IMR-90 (cell line): ENCODE results near the gene PDCD11. TPM values are rescaled to one million over a fixed set of nuclear protein-coding genes. Genes with fewer than 3 reads are reported as not detected.

Experiments used
- ATAC-seq: fragments of 200-7000 bp; cut with Tn5 transposase; 2 replicates; pipeline ENCODE4 v1.9.1; 2020; ENCODE audit warnings: low read depth, mild to moderate bottlenecking, moderate library complexity
- BruUV-seq: library from RNA; stranded (reverse); fragments of 400-500 nt; replicated peaks from 2 replicates; lab custom pipeline; 2021; lab: Mats Ljungman, UMichigan
- CTCF ChIA-PET: fragments of 300-600 bp; formaldehyde crosslinking; extraction: SDS; loops from one replicate; lab custom pipeline; 2021; ENCODE audit warnings: antibody characterized with exemption; lab: Yijun Ruan, JAX
- POLR2A ChIA-PET: fragments of 300-600 bp; sonication (Branson Sonifier 250); formaldehyde crosslinking; loops from one replicate; lab custom pipeline; 2022; ENCODE audit warnings: antibody characterized with exemption; ENCODE audit not compliant: unreplicated experiment; lab: Charles Lee
- DNase-seq: peaks from one replicate; pipeline ENCODE4 v3.0.0; 2013
- H2AFZ ChIP-seq: replicated peaks from 2 replicates; pipeline ENCODE3; 2013; ENCODE audit warnings: low read length, mild to moderate bottlenecking; ENCODE audit not compliant: poor library complexity
- H2AK5ac ChIP-seq: 2 replicates; pipeline ENCODE4 v1.6.1; 2013; ENCODE audit warnings: low read depth, low read length, inconsistent platforms
- H2AK9ac ChIP-seq: replicated peaks from 2 replicates; pipeline ENCODE3; 2013; ENCODE audit warnings: mild to moderate bottlenecking, low read depth, low read length, moderate library complexity; ENCODE audit not compliant: poor library complexity
- H2BK120ac ChIP-seq: 2 replicates; pipeline ENCODE4 v1.6.1; 2013; ENCODE audit warnings: low read depth, low read length, inconsistent platforms
- H2BK15ac ChIP-seq: 3 replicates; pipeline ENCODE4 v1.6.1; 2013; ENCODE audit warnings: low read depth, low read length, inconsistent platforms
- H2BK20ac ChIP-seq: 2 replicates; pipeline ENCODE4 v1.6.1; 2013; ENCODE audit warnings: low read depth, mild to moderate bottlenecking, inconsistent platforms, low read length, moderate library complexity
- H2BK5ac ChIP-seq: 2 replicates; pipeline ENCODE4 v1.6.1; 2013; ENCODE audit warnings: mild to moderate bottlenecking, low read depth, low read length, inconsistent platforms; ENCODE audit not compliant: poor library complexity, severe bottlenecking
- H3K14ac ChIP-seq: replicated peaks from 2 replicates; pipeline ENCODE4 v1.6.1; 2013; ENCODE audit warnings: low read depth, low read length, inconsistent platforms
- H3K18ac ChIP-seq: 2 replicates; pipeline ENCODE4 v1.6.1; 2013; ENCODE audit warnings: low read depth, low read length, control low read depth
- H3K23ac ChIP-seq: 2 replicates; pipeline ENCODE4 v1.6.1; 2013; ENCODE audit warnings: low read depth, low read length, inconsistent platforms
- H3K27ac ChIP-seq: 2 replicates; pipeline ENCODE4 v1.5.1; 2013; ENCODE audit warnings: mild to moderate bottlenecking, control low read depth, low read length; ENCODE audit not compliant: insufficient read depth
- H3K27me3 ChIP-seq: 2 replicates; pipeline ENCODE4 v1.6.1; 2013; ENCODE audit warnings: low read length; ENCODE audit not compliant: control insufficient read depth, insufficient read depth
- H3K36me3 ChIP-seq: 2 replicates; pipeline ENCODE4 v1.6.1; 2013; ENCODE audit warnings: low read length, mixed read lengths; ENCODE audit not compliant: control insufficient read depth, insufficient read depth
- H3K4ac ChIP-seq: 2 replicates; pipeline ENCODE4 v1.6.1; 2013; ENCODE audit warnings: low read depth, low read length, inconsistent platforms
- H3K4me1 ChIP-seq: 2 replicates; pipeline ENCODE4 v1.6.1; 2013; ENCODE audit warnings: low read length, mixed read lengths; ENCODE audit not compliant: control insufficient read depth, insufficient read depth
- H3K4me2 ChIP-seq: 2 replicates; pipeline ENCODE4 v1.6.1; 2013; ENCODE audit warnings: low read depth, mild to moderate bottlenecking, control low read depth, low read length, moderate library complexity
- H3K4me3 ChIP-seq: 2 replicates; pipeline ENCODE4 v1.5.1; 2013; ENCODE audit warnings: low read depth, mild to moderate bottlenecking, control low read depth, low read length, moderate library complexity; ENCODE audit not compliant: insufficient read depth
- H3K56ac ChIP-seq: 2 replicates; pipeline ENCODE4 v1.6.1; 2013; ENCODE audit warnings: low read length, inconsistent platforms; ENCODE audit not compliant: insufficient read depth; ENCODE audit errors: extremely low read depth
- H3K79me1 ChIP-seq, 2 experiments: 2 replicates each; pipeline ENCODE4 v1.6.1; 2013; ENCODE audit warnings: low read length in 2 of 2, inconsistent platforms in 1 of 2, low read depth in 1 of 2
- H3K9ac ChIP-seq: 2 replicates; pipeline ENCODE4 v1.6.1; 2013; ENCODE audit warnings: low read depth, low read length, control low read depth
- H3K9me1 ChIP-seq: 2 replicates; pipeline ENCODE4 v1.6.1; 2013; ENCODE audit warnings: low read length, inconsistent platforms; ENCODE audit not compliant: insufficient read depth
- H3K9me3 ChIP-seq: 2 replicates; pipeline ENCODE4 v1.6.1; 2013; ENCODE audit warnings: low read length; ENCODE audit not compliant: control insufficient read depth, insufficient read depth
- H4K20me1 ChIP-seq: 2 replicates; pipeline ENCODE4 v1.6.1; 2013; ENCODE audit warnings: low read length, inconsistent platforms; ENCODE audit not compliant: insufficient read depth
- H4K5ac ChIP-seq: 2 replicates; pipeline ENCODE4 v1.6.1; 2013; ENCODE audit warnings: mild to moderate bottlenecking, low read depth, low read length, control low read depth
- H4K8ac ChIP-seq, 2 experiments: 2 replicates each; pipeline ENCODE4 v1.6.1; 2013; ENCODE audit warnings: low read depth in 2 of 2, low read length in 2 of 2, control low read depth in 1 of 2, inconsistent platforms in 1 of 2
- H4K91ac ChIP-seq: 2 replicates; pipeline ENCODE4 v1.6.1; 2013; ENCODE audit warnings: low read depth, low read length, inconsistent platforms; ENCODE audit not compliant: insufficient read depth
- BHLHE40 ChIP-seq: fragments of 150-350 bp; IDR thresholded peaks from 2 replicates; pipeline ENCODE4 v1.6.1; 2016; ENCODE audit warnings: mild to moderate bottlenecking, low read depth, low read length
- CEBPB ChIP-seq: IDR thresholded peaks from 2 replicates; pipeline ENCODE4 v1.6.1; 2012; ENCODE audit warnings: low read depth, low read length, improper control_type of control experiment
- CHD1 ChIP-seq: IDR thresholded peaks from 2 replicates; pipeline ENCODE4 v1.6.1; 2012; ENCODE audit warnings: low read depth, low read length, improper control_type of control experiment
- FOS ChIP-seq: fragments of 150-350 bp; IDR thresholded peaks from 2 replicates; pipeline ENCODE4 v1.6.1; 2016; ENCODE audit warnings: low read depth, low read length
- MAFK ChIP-seq: IDR thresholded peaks from 2 replicates; pipeline ENCODE4 v1.6.1; 2012; ENCODE audit warnings: low read depth, low read length, improper control_type of control experiment
- MAZ ChIP-seq: IDR thresholded peaks from 2 replicates; pipeline ENCODE4 v1.6.1; 2012; ENCODE audit warnings: low read depth, mild to moderate bottlenecking, low read length, improper control_type of control experiment, moderate library complexity, borderline replicate concordance
- MXI1 ChIP-seq: IDR thresholded peaks from 2 replicates; pipeline ENCODE4 v1.6.1; 2012; ENCODE audit warnings: low read depth, mild to moderate bottlenecking, low read length, moderate library complexity, borderline replicate concordance
- NFE2L2 ChIP-seq: fragments of 150-350 bp; IDR thresholded peaks from 2 replicates; pipeline ENCODE4 v1.6.1; 2016; ENCODE audit warnings: low read depth, mild to moderate bottlenecking, low read length
- POLR2A ChIP-seq: IDR thresholded peaks from 2 replicates; pipeline ENCODE4 v1.6.1; 2012; ENCODE audit warnings: mild to moderate bottlenecking, low read depth, low read length
- RAD21 ChIP-seq: IDR thresholded peaks from 2 replicates; pipeline ENCODE4 v1.6.1; 2012; ENCODE audit warnings: low read length, improper control_type of control experiment
- RCOR1 ChIP-seq: IDR thresholded peaks from 2 replicates; pipeline ENCODE4 v1.6.1; 2012; ENCODE audit warnings: mild to moderate bottlenecking, low read length, improper control_type of control experiment; ENCODE audit not compliant: insufficient replicate concordance
- RFX5 ChIP-seq: IDR thresholded peaks from 2 replicates; pipeline ENCODE4 v1.8.0; 2012; ENCODE audit warnings: low read depth, mild to moderate bottlenecking, low read length, moderate library complexity
- SMC3 ChIP-seq: fragments of 150-350 bp; IDR thresholded peaks from 2 replicates; pipeline ENCODE4 v1.6.1; 2016; ENCODE audit warnings: low read depth, mild to moderate bottlenecking, antibody characterized with exemption, low read length, moderate library complexity
- WGBS, 2 experiments: methylation state at CpG; one replicate each; pipeline versions ENCODE4 v1.1.5 to v1.1.7; 2013; ENCODE audit warnings: missing lambda C conversion rate in 2 of 2; ENCODE audit not compliant: insufficient read length in 1 of 2; ENCODE audit errors: extremely low coverage in 2 of 2; 5-methylcytosine and 5-hydroxymethylcytosine counted together
- dilution Hi-C: fragments of 300-500 bp; cut with HindIII; formaldehyde crosslinking; loops from one replicate; pipeline ENCODE4 v1.14.3; 2018; ENCODE audit warnings: low sequenced_read_pairs; ENCODE audit not compliant: unreplicated experiment
- in situ Hi-C: fragments of 300-500 bp; cut with MboI; formaldehyde crosslinking; loops from 3 replicates; pipeline ENCODE4 v1.14.3; 2019; ENCODE audit warnings: low sequenced_read_pairs, inconsistent platforms, mixed read lengths
- intact Hi-C: fragments of 100-400 bp; cut with micrococcal nuclease; formaldehyde crosslinking; loops from 2 replicates; pipeline ENCODE4 v1.10.0; 2022
- polyA plus RNA-seq, 3 experiments: library from polyadenylated mRNA; depleted of rRNA; stranded (reverse); fragments of >200 nt; gene quantifications; 2 replicates each; pipeline ENCODE4 v1.2.3, GENCODE V29; 2012; ENCODE audit warnings: low replicate concordance in 1 of 3
- total RNA-seq: library from RNA; depleted of rRNA; stranded (reverse); fragments of >200 nt; gene quantifications from 2 replicates; pipeline ENCODE4 v1.2.3, GENCODE V29; 2012
- TF ChIP-seq, protein P1 (sequence below): fragments of 150-350 bp; IDR thresholded peaks from 2 replicates; pipeline ENCODE4 v1.6.1; 2016; ENCODE audit warnings: low read depth, mild to moderate bottlenecking, low read length, moderate library complexity, borderline replicate concordance
- TF ChIP-seq, protein P2 (sequence below): fragments of 150-350 bp; IDR thresholded peaks from 2 replicates; pipeline ENCODE4 v1.6.1; 2017; ENCODE audit warnings: mild to moderate bottlenecking, antibody characterized with exemption, low read length, low read depth
- TF ChIP-seq, protein P3 (sequence below): conservative IDR thresholded peaks from 2 replicates; pipeline ENCODE4 v1.5.1; 2012; ENCODE audit warnings: mild to moderate bottlenecking, low read depth, low read length, improper control_type of control experiment

Gene PDCD11
- total and polyA plus RNA-seq, 2 of the 4 experiments (the other 2 are of a cell fraction) = 20.4 to 56.8 TPM

DNA sequence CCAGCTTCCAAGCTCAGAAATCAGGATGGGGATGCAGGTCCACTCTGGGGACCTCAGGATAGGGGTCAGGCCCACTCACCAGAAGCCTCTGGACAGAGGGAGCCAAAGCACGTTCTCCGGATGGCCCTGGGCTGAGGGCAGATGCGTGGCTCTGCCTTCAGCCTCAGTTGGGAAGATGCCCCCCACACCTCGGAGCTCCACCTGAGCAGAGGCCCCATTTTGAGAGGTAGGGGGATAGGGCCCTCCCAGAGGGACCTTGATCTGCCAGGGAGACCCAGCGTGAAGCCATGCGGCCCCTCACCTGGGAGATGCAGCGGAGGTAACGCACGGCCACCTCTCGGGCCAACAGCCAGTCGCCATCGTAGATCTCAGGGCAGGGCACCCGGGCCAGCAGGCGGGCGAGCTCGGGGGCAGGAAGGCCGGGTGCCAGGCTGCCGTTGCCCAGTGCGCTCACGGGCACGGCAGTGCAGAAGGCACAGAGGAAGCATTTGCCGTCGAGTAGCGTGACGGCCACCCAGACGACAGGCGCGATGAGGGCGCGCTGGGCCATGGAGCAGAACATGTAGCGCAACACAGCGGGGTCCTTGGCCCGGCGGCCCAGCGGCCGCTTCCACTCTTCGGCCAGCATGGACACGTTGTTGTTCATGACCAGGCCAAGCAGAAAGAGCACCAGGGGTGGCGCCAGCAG lies 61.6 kb downstream of the PDCD11 start:
- ATAC-seq (no peak), DNase-seq (no peak)
- Histone ChIP-seq H4K5ac (no peak overlapping the region), H3K23ac (no peak overlapping the region), H2BK20ac (no peak overlapping the region), H4K91ac (no peak overlapping the region), H4K20me1 (no peaks in the 10 kb centered on the region), H3K56ac (no peak overlapping the region), H3K4me2 (no peak overlapping the region), H3K27ac (no peak overlapping the region), H3K4me1 (no peaks in the 10 kb centered on the region), H2AFZ (no peak overlapping the region), H2AK9ac (no peak overlapping the region), H2BK15ac (no peak overlapping the region), H3K9ac (no peak overlapping the region), H3K14ac (no peak overlapping the region), H3K79me1 (no peaks in the 10 kb centered on the region), H3K4ac (no peak overlapping the region), H3K9me1 (no peaks in the 10 kb centered on the region), H3K36me3 (no peaks in the 10 kb centered on the region), H2AK5ac (no peak overlapping the region), H3K4me3 (no peak overlapping the region), H3K27me3 (peaks cover 16% of the 10 kb centered on the region), H3K9me3 (no peaks in the 10 kb centered on the region), H4K8ac (no peak overlapping the region), H2BK120ac (no peak overlapping the region), H3K18ac (no peak overlapping the region), H2BK5ac (no peak overlapping the region)
- BruUV-seq = no TSS peak
- intact Hi-C loops (no loop called here), dilution Hi-C loops (no loop called here), in situ Hi-C loops (no loop called here)
- ChIA-PET CTCF (no interaction called here), POLR2A (no interaction called here)
- no peak for TF ChIP-seq MXI1
- TF ChIP-seq NFE2L2 = no peak
- no peak for TF ChIP-seq MAFK
- no peak for TF ChIP-seq BHLHE40
- TF ChIP-seq SMC3 = no peak
- no peak for TF ChIP-seq RCOR1
- TF ChIP-seq POLR2A = no peak
- TF ChIP-seq FOS = no peak
- no peak for TF ChIP-seq MAZ
- TF ChIP-seq, protein P1, sequence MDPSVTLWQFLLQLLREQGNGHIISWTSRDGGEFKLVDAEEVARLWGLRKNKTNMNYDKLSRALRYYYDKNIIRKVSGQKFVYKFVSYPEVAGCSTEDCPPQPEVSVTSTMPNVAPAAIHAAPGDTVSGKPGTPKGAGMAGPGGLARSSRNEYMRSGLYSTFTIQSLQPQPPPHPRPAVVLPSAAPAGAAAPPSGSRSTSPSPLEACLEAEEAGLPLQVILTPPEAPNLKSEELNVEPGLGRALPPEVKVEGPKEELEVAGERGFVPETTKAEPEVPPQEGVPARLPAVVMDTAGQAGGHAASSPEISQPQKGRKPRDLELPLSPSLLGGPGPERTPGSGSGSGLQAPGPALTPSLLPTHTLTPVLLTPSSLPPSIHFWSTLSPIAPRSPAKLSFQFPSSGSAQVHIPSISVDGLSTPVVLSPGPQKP = no peak
- TF ChIP-seq, protein P2, sequence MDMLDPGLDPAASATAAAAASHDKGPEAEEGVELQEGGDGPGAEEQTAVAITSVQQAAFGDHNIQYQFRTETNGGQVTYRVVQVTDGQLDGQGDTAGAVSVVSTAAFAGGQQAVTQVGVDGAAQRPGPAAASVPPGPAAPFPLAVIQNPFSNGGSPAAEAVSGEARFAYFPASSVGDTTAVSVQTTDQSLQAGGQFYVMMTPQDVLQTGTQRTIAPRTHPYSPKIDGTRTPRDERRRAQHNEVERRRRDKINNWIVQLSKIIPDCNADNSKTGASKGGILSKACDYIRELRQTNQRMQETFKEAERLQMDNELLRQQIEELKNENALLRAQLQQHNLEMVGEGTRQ = no peak
- no peak for TF ChIP-seq CHD1
- no peak for TF ChIP-seq RFX5
- no peak for TF ChIP-seq RAD21
- TF ChIP-seq, protein P3, sequence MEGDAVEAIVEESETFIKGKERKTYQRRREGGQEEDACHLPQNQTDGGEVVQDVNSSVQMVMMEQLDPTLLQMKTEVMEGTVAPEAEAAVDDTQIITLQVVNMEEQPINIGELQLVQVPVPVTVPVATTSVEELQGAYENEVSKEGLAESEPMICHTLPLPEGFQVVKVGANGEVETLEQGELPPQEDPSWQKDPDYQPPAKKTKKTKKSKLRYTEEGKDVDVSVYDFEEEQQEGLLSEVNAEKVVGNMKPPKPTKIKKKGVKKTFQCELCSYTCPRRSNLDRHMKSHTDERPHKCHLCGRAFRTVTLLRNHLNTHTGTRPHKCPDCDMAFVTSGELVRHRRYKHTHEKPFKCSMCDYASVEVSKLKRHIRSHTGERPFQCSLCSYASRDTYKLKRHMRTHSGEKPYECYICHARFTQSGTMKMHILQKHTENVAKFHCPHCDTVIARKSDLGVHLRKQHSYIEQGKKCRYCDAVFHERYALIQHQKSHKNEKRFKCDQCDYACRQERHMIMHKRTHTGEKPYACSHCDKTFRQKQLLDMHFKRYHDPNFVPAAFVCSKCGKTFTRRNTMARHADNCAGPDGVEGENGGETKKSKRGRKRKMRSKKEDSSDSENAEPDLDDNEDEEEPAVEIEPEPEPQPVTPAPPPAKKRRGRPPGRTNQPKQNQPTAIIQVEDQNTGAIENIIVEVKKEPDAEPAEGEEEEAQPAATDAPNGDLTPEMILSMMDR = no peak
- TF ChIP-seq CEBPB = no peak
- WGBS, 2 experiments = 91% methylated on average over 20 of the region's 39 CpGs; no CpG with 5 or more reads in 1 of the 2 experiments
